Activated CD4-positive, alpha-beta T cell treated with anti-CD3 and anti-CD28 coated beads, Interleukin-2, Interleukin-4, amounts not matched to agents 100 ng/mL and 50 ng/mL, durations not matched to agents 16 hours and 8 hours (primary cell): ENCODE measurements around the gene GNAS-AS1.

Experiments
- DNase-seq: peaks from one replicate; pipeline ENCODE4 v3.0.0-alpha.2; 2020; ENCODE audit warnings: low spot score

Gene GNAS-AS1

GRCh38 chr20:58850693-58851174 lies at the start of gene GNAS-AS1:
Gene GNAS-AS1 (minus strand): TSS chr20:58850902.
- peak; percentile 87 for DNase-seq

- DNase-seq = no peak
Measured at GRCh38 chr20:58900397-58900796, 49.7 kb upstream of the GNAS-AS1 start.

GRCh38 chr20:58899512-58899911 lies 48.8 kb upstream of the GNAS-AS1 start:
- DNase-seq = no peak

GRCh38 chr20:58898629-58899408 lies 48.1 kb upstream of the GNAS-AS1 start:
- DNase-seq = no peak

GRCh38 chr20:58897488-58897887 lies 46.8 kb upstream of the GNAS-AS1 start:
- no peak for DNase-seq

GRCh38 chr20:58896820-58897219 lies 46.1 kb upstream of the GNAS-AS1 start:
- DNase-seq = no peak

GRCh38 chr20:58895448-58896180 lies 44.9 kb upstream of the GNAS-AS1 start:
- DNase-seq = no peak

- DNase-seq = no peak
Measured at GRCh38 chr20:58894652-58895447, 44.1 kb upstream of the GNAS-AS1 start.

GRCh38 chr20:58893355-58894120 lies 42.8 kb upstream of the GNAS-AS1 start:
- peak; percentile 67 for DNase-seq

GRCh38 chr20:58892932-58893224 lies 42.2 kb upstream of the GNAS-AS1 start:
- DNase-seq = no peak

- DNase-seq = peak; percentile 71
Measured at GRCh38 chr20:58892141-58892931, 41.6 kb upstream of the GNAS-AS1 start.

- DNase-seq = peak; percentile 15
Measured at GRCh38 chr20:58891718-58892140, 41.0 kb upstream of the GNAS-AS1 start.

- peak; percentile 65 for DNase-seq
Measured at GRCh38 chr20:58891086-58891717, 40.5 kb upstream of the GNAS-AS1 start.

GRCh38 chr20:58890518-58891085 lies 39.9 kb upstream of the GNAS-AS1 start:
- peak; percentile 65 for DNase-seq

GRCh38 chr20:58889798-58890517 lies 39.3 kb upstream of the GNAS-AS1 start:
- DNase-seq = no peak

- no peak for DNase-seq
Measured at GRCh38 chr20:58889334-58889760, 38.6 kb upstream of the GNAS-AS1 start.

- peak; percentile 82 for DNase-seq
Measured at GRCh38 chr20:58888521-58889333, 38.0 kb upstream of the GNAS-AS1 start.

- DNase-seq = no peak
Measured at GRCh38 chr20:58888103-58888502, 37.4 kb upstream of the GNAS-AS1 start.
